ENCODE results near the gene EIF4A3. TPM values are rescaled to one million over a fixed set of nuclear protein-coding genes. Genes with fewer than 3 reads are reported as not detected.

Gene EIF4A3
- total RNA-seq, 1 experiment from 2014 or later = 190 TPM

GRCh38 chr17:80087346-80088265, 59.3 kb downstream of the EIF4A3 start:
- intact Hi-C loops (cut with micrococcal nuclease; ENCODE audit: unreplicated experiment) = no loop called here
- Mint-ChIP-seq H3K4me3 (ENCODE audit: unreplicated experiment) (no peak overlapping the region), H3K9me3 (ENCODE audit: unreplicated experiment) (no peaks in the 10 kb centered on the region), H3K27ac (ENCODE audit: unreplicated experiment) (no peak overlapping the region), H3K36me3 (ENCODE audit: insufficient read depth, unreplicated experiment) (no peaks in the 10 kb centered on the region), H3K4me1 (ENCODE audit: low read depth, unreplicated experiment) (no peaks in the 10 kb centered on the region), H3K27me3 (ENCODE audit: insufficient read depth, unreplicated experiment) (peaks cover 3% of the 10 kb centered on the region)
- H3K4me3 ChIP-seq (ENCODE audit: low read depth, low read length) = no peak overlapping the region
- TF ChIP-seq CTCF (IDR thresholded peaks at IDR 0.05; ENCODE audit: insufficient read depth in 1 of 2, low read depth in 1 of 2, low read length in 1 of 2, severe bottlenecking in 1 of 2, unreplicated experiment in 1 of 2) = no peak
- no TSS peak for BruUV-seq (replicated peaks)
- no peaks in the 10 kb centered on the region for H3K9me3 ChIP-seq
- CTCF ChIA-PET = interaction anchor here (0.7 to 1.4 kb wide), 3 partner anchors 14 to 178 kb away, joined by 3 to 6 read pairs (median 4); partner anchors contain the start of gene GAA
- no peaks in the 10 kb centered on the region for H3K27me3 ChIP-seq (replicated peaks; ENCODE audit: control insufficient read depth, insufficient read depth, low read length)
- H3K36me3 ChIP-seq (ENCODE audit: control insufficient read depth, insufficient read depth, low read length) = no peaks in the 10 kb centered on the region
- no peak for DNase-seq
- POLR2A ChIA-PET = no interaction called here
- no peaks in the 10 kb centered on the region for H3K4me1 ChIP-seq

DNA sequence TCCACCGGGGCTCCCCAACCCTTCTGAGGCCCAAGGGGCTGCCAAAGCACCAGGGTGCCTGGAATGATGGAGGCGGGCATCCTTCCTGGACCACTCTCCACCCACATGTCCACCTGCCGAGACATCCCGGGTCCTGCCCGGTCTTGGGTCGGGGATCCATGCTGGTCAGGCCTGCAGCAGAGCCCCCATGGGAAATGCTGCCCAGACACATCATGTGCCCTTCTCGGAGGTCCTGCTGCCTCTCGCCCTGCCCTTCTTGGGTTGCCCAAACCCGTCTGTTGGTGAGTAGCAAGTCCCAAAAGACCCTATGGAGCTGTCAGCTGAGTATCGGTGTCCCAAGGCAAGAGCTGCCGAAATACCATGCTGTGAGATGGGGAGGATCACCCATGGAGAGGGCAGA, 60.3 kb downstream of the EIF4A3 start:
- no peaks in the 10 kb centered on the region for H3K4me1 ChIP-seq
- no peak for DNase-seq
- no peak overlapping the region for H3K4me3 ChIP-seq (ENCODE audit: low read depth, low read length)
- Mint-ChIP-seq H3K27ac (ENCODE audit: unreplicated experiment) (no peak overlapping the region), H3K4me3 (ENCODE audit: unreplicated experiment) (no peak overlapping the region), H3K36me3 (ENCODE audit: insufficient read depth, unreplicated experiment) (no peaks in the 10 kb centered on the region), H3K27me3 (ENCODE audit: insufficient read depth, unreplicated experiment) (peaks cover 3% of the 10 kb centered on the region), H3K9me3 (ENCODE audit: unreplicated experiment) (no peaks in the 10 kb centered on the region), H3K4me1 (ENCODE audit: low read depth, unreplicated experiment) (no peaks in the 10 kb centered on the region)
- H3K36me3 ChIP-seq (ENCODE audit: control insufficient read depth, insufficient read depth, low read length) = no peaks in the 10 kb centered on the region
- POLR2A ChIA-PET = no interaction called here
- no peak for TF ChIP-seq CTCF (IDR thresholded peaks at IDR 0.05; ENCODE audit: insufficient read depth in 1 of 2, low read depth in 1 of 2, low read length in 1 of 2, severe bottlenecking in 1 of 2, unreplicated experiment in 1 of 2)
- CTCF ChIA-PET = interaction anchor here (0.6 to 1.4 kb wide), 4 partner anchors 15 to 38 kb away, joined by 3 to 6 read pairs (median 5); partner anchors contain the start of gene GAA
- no peaks in the 10 kb centered on the region for H3K27me3 ChIP-seq (replicated peaks; ENCODE audit: control insufficient read depth, insufficient read depth, low read length)
- BruUV-seq (replicated peaks) = no TSS peak
- intact Hi-C loops (cut with micrococcal nuclease; ENCODE audit: unreplicated experiment) = no loop called here
- no peaks in the 10 kb centered on the region for H3K9me3 ChIP-seq

GRCh38 chr17:80086081-80086480, 60.8 kb downstream of the EIF4A3 start:
- intact Hi-C loops (cut with micrococcal nuclease; ENCODE audit: unreplicated experiment) = no loop called here
- Mint-ChIP-seq H3K9me3 (ENCODE audit: unreplicated experiment) (no peaks in the 10 kb centered on the region), H3K4me1 (ENCODE audit: low read depth, unreplicated experiment) (no peaks in the 10 kb centered on the region), H3K4me3 (ENCODE audit: unreplicated experiment) (no peak overlapping the region), H3K27ac (ENCODE audit: unreplicated experiment) (no peak overlapping the region), H3K27me3 (ENCODE audit: insufficient read depth, unreplicated experiment) (peaks cover 3% of the 10 kb centered on the region), H3K36me3 (ENCODE audit: insufficient read depth, unreplicated experiment) (no peaks in the 10 kb centered on the region)
- Histone ChIP-seq H3K4me3 (ENCODE audit: low read depth, low read length) (no peak overlapping the region), H3K27me3 (replicated peaks; ENCODE audit: control insufficient read depth, insufficient read depth, low read length) (no peaks in the 10 kb centered on the region), H3K9me3 (no peaks in the 10 kb centered on the region), H3K36me3 (ENCODE audit: control insufficient read depth, insufficient read depth, low read length) (no peaks in the 10 kb centered on the region), H3K4me1 (no peaks in the 10 kb centered on the region)
- no peak for DNase-seq
- ChIA-PET POLR2A (interaction anchor here (0.7 kb wide), 1 partner anchor 541 kb away, joined by 9 read pairs; no protein-coding TSS in a partner anchor), CTCF (interaction anchor here (1.1 to 1.4 kb wide), 2 partner anchors 15 to 38 kb away, joined by 5 read pairs; partner anchors contain the start of gene GAA)
- no peak for TF ChIP-seq CTCF (IDR thresholded peaks at IDR 0.05; ENCODE audit: insufficient read depth in 1 of 2, low read depth in 1 of 2, low read length in 1 of 2, severe bottlenecking in 1 of 2, unreplicated experiment in 1 of 2)
- BruUV-seq (replicated peaks) = no TSS peak
